ENCODE results near the gene TNNI3K.

DNA sequence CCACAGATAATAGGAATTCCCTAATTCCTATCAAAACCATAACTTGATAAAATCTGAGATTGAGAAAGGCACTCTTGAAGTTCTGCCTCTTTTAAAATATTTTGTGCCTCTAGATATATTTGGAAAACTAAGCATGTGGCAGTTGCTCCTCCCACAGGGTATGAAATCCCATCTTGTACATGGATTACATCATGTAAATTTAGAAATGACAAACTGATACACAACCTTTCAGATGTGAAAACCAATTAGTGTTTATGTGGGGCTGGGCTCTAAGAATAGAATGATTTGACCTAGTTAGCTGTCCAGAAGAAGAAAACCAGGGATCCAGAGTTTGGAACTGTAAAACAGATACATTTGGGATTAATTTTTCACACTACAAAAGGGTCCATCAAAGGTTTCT lies 261.5 kb downstream of the TNNI3K start:
- TF ChIP-seq CTCF (IDR thresholded peaks at IDR 0.05) (no peak), POLR2AphosphoS5 (IDR thresholded peaks at IDR 0.05) (no peak)
